ENCODE measurements around the gene COX7A2L. TPM values are rescaled to one million over a fixed set of nuclear protein-coding genes. Genes with fewer than 3 reads are reported as not detected.
A peak's percentile ranks its signal among the peaks of the same experiment; 100 is the strongest.

COX7A2L gene
- total RNA-seq, 1 donor from 2014 or later: 85.7 TPM

DNA sequence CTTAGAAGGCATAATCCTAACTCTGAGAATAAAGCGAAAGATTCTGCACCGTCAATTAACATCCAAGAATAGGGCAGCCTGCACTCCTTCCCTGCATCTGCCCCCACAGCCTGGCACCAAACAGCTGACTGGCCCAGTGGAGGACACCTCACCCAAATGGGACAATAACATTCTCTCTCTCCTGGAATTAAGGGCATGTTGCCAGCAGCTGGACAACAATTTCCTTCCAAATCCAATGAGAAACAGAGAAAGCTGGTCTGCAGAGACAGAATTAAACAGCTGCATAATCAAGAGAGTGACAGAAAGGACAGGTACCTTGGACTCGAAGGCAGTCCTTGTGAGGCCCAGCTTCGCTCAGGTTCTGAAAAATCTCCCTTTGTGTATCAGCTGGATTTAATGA, 15.0 kb downstream of the COX7A2L start:
- no peak for DNase-seq (ENCODE audit: low spot score, unreplicated experiment)
- peaks cover 14% of the 10 kb centered on the region for H3K4me1 Mint-ChIP-seq (ENCODE audit: low read depth)
- H3K4me3 Mint-ChIP-seq (ENCODE audit: low read depth): no peak overlapping the region
- TF ChIP-seq, protein P1, sequence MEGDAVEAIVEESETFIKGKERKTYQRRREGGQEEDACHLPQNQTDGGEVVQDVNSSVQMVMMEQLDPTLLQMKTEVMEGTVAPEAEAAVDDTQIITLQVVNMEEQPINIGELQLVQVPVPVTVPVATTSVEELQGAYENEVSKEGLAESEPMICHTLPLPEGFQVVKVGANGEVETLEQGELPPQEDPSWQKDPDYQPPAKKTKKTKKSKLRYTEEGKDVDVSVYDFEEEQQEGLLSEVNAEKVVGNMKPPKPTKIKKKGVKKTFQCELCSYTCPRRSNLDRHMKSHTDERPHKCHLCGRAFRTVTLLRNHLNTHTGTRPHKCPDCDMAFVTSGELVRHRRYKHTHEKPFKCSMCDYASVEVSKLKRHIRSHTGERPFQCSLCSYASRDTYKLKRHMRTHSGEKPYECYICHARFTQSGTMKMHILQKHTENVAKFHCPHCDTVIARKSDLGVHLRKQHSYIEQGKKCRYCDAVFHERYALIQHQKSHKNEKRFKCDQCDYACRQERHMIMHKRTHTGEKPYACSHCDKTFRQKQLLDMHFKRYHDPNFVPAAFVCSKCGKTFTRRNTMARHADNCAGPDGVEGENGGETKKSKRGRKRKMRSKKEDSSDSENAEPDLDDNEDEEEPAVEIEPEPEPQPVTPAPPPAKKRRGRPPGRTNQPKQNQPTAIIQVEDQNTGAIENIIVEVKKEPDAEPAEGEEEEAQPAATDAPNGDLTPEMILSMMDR (IDR thresholded peaks at IDR 0.05; ENCODE audit: unreplicated experiment): no peak
- H3K27me3 Mint-ChIP-seq: no peaks in the 10 kb centered on the region
- no peak overlapping the region for H3K27ac Mint-ChIP-seq
- no peaks in the 10 kb centered on the region for H3K9me3 Mint-ChIP-seq (ENCODE audit: low read depth)
- peaks cover 27% of the 10 kb centered on the region for H3K36me3 Mint-ChIP-seq (ENCODE audit: insufficient read depth)

DNA sequence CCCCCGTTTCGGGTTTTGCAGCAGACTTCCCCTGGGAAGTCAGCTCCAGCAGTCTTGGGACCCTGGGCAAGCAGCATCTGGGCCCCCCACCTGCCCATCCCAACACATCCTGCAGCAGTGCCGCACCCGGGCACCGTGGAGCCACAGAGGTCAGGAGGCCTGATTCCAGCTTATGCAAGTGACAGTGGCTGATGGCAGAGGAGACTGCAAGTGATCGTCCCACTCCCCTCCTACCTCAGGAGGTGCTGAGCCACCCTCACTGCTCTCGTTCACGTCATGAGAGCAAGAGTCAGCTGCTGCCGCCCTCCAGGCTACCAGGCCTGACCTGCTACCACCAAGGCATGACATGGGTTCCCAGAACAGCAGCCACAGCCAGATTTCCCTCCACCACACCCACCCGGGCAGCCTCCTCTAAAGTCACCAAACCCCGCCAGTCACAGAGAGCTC, 18.2 kb downstream of the COX7A2L start:
- H3K9me3 Mint-ChIP-seq (ENCODE audit: low read depth): no peaks in the 10 kb centered on the region
- H3K27ac Mint-ChIP-seq: peak overlapping the region; percentile 65
- TF ChIP-seq, protein P1 (IDR thresholded peaks at IDR 0.05; ENCODE audit: unreplicated experiment): no peak
- no peaks in the 10 kb centered on the region for H3K27me3 Mint-ChIP-seq
- DNase-seq (ENCODE audit: low spot score, unreplicated experiment): no peak
- no peak overlapping the region for H3K4me3 Mint-ChIP-seq (ENCODE audit: low read depth)
- peaks cover 22% of the 10 kb centered on the region for H3K36me3 Mint-ChIP-seq (ENCODE audit: insufficient read depth)
- H3K4me1 Mint-ChIP-seq (ENCODE audit: low read depth): peaks cover 7% of the 10 kb centered on the region

DNA sequence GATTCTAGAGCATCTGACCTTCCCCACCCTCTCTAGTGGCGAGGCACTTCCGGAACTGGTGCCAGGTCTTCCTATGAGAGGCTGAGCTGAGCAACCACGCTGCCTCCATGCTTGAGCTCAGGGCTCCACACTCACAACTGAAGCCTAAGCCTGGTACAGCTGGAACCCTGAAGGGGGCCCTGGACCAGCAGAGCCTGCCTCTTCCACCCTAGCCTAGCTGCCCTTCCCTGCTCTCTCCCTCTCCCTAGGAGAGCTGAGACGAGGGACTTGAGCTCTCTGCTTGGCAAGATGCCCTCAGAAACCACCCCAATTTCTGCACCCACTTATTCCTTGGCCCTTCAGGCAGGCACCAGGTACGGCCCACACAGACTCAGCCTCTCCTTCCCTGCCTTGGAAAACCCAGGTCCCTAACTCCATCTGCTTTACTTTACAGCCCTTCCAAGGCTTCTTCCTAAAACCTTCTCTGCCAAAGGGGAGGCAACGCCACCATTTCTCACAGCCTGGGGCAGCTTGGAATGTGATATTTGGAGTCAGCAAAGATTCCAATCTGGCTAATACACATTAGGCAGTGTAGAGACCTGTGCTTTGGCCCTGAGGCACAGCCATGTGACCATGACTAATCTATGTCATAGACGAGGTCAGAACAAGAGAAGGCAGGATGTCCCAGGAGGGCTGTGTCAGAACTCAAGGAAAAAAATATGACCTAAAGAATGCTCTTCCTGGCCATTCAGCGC, 18.8 kb downstream of the COX7A2L start:
- no peaks in the 10 kb centered on the region for H3K9me3 Mint-ChIP-seq (ENCODE audit: low read depth)
- no peak for DNase-seq (ENCODE audit: low spot score, unreplicated experiment)
- TF ChIP-seq, protein P1 (IDR thresholded peaks at IDR 0.05; ENCODE audit: unreplicated experiment): no peak
- H3K36me3 Mint-ChIP-seq (ENCODE audit: insufficient read depth): peaks cover 25% of the 10 kb centered on the region
- peaks cover 5% of the 10 kb centered on the region for H3K4me1 Mint-ChIP-seq (ENCODE audit: low read depth)
- peak overlapping the region; percentile 65 for H3K27ac Mint-ChIP-seq
- no peaks in the 10 kb centered on the region for H3K27me3 Mint-ChIP-seq
- no peak overlapping the region for H3K4me3 Mint-ChIP-seq (ENCODE audit: low read depth)

DNA sequence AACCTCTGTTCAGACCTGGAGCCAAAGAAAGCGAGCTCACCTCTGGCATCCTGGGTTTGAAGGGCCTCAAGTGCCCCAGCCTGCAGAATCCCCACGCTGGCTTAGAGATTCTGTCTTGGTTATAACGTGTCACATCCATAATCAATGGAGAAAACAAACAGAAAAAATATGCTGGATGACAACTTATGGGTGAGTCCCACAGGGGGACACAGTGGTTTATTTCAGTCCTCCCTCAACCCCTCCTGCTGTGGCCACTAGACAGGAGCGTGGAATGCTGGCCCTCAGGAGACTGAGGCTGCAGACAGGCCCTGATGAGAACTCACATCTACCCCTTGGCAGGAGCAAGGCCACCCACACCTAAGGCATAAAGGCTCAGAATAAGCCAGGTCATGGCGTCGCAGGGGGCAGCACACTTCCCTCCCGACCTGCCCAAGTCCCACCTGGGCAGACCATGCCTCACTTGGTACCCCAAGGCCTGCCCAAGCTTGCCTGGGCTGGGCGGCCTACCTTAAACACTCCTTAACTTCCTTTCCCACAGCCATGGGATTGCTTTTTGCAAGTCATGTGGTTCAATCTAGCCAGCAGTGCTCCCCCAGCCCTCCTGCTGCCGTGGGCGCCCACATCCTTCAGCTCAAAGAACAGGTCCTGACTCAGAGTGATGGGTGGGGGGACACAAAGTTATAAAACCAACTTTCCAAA, 19.9 kb downstream of the COX7A2L start:
- peaks cover 30% of the 10 kb centered on the region for H3K36me3 Mint-ChIP-seq (ENCODE audit: insufficient read depth)
- DNase-seq (ENCODE audit: low spot score, unreplicated experiment): no peak
- no peaks in the 10 kb centered on the region for H3K9me3 Mint-ChIP-seq (ENCODE audit: low read depth)
- H3K4me1 Mint-ChIP-seq (ENCODE audit: low read depth): peaks cover 4% of the 10 kb centered on the region
- H3K4me3 Mint-ChIP-seq (ENCODE audit: low read depth): no peak overlapping the region
- H3K27me3 Mint-ChIP-seq: no peaks in the 10 kb centered on the region
- TF ChIP-seq, protein P1 (IDR thresholded peaks at IDR 0.05; ENCODE audit: unreplicated experiment): no peak
- H3K27ac Mint-ChIP-seq: peak overlapping the region; percentile 50

DNA sequence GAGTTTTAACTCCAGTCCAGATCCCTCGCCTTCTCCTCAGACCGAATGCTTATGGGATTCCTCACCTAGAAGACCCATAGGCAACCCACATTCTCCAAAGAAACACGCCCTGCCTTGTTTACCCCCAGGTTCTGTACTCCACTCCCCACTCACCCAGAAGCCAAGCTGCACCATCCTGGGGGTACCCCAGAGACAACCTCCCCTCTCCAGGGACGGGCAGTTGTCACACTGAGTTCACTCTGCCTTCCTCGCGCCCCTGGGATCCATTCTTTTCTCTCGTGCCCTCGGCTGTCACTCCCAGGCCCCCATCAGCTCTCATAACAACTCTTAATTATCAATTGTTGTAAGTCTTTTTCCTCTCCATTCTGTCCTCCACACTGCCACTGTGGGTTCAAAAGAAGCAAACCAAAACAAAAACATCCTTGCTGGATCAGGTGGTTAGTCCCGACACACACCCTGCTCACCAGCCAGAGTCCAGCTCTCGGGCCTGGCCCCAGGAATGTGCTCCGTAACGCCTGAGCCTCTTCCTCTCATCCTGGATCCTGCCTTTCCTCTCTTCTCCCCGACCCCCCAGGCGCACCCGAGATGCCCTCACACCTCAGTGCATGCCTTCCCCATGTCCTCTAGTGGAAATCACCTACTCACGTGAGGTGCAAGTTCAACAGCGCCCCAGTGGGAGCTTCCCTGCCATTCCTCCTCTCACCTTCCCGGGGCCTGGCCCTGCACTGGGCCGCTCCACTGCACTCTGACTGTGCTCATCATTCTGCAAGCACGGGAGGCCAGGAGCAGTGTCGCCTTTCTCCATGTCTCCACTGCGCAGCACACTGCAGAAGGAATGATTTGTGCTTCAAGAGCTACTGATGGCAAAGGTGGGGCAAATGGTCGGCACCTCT, 20.7 kb downstream of the COX7A2L start:
- TF ChIP-seq, protein P1 (IDR thresholded peaks at IDR 0.05; ENCODE audit: unreplicated experiment): no peak
- no peak overlapping the region for H3K4me3 Mint-ChIP-seq (ENCODE audit: low read depth)
- DNase-seq (ENCODE audit: low spot score, unreplicated experiment): no peak
- no peaks in the 10 kb centered on the region for H3K9me3 Mint-ChIP-seq (ENCODE audit: low read depth)
- peaks cover 4% of the 10 kb centered on the region for H3K4me1 Mint-ChIP-seq (ENCODE audit: low read depth)
- peaks cover 30% of the 10 kb centered on the region for H3K36me3 Mint-ChIP-seq (ENCODE audit: insufficient read depth)
- peak overlapping the region; percentile 50 for H3K27ac Mint-ChIP-seq
- no peaks in the 10 kb centered on the region for H3K27me3 Mint-ChIP-seq

Data from progenitor cell of endocrine pancreas (in vitro differentiated cells).